ENCODE results near the gene FAM13C. TPM values are rescaled to one million over a fixed set of nuclear protein-coding genes. Genes with fewer than 3 reads are reported as not detected.

The FAM13C gene
- total RNA-seq, 1 experiment from 2014 or later: not detected

- intact Hi-C loops (cut with micrococcal nuclease): no loop called here
- no peaks in the 10 kb centered on the region for H3K9me3 Mint-ChIP-seq (ENCODE audit: unreplicated experiment)
- H3K27ac Mint-ChIP-seq (ENCODE audit: low read depth, unreplicated experiment): no peak overlapping the region
- ChIA-PET POLR2A (interaction anchor here (0.7 kb wide), 1 partner anchor 73 kb away, joined by 3 read pairs; no protein-coding TSS in a partner anchor), CTCF (no interaction called here)
- H3K4me1 Mint-ChIP-seq (ENCODE audit: insufficient read depth, unreplicated experiment): no peaks in the 10 kb centered on the region
- H3K36me3 Mint-ChIP-seq (ENCODE audit: insufficient read depth, unreplicated experiment): no peaks in the 10 kb centered on the region
- no peak for TF ChIP-seq CTCF (IDR thresholded peaks at IDR 0.05; ENCODE audit: unreplicated experiment)
- BruUV-seq (replicated peaks): no TSS peak
- peaks cover 11% of the 10 kb centered on the region for H3K27me3 Mint-ChIP-seq (ENCODE audit: insufficient read depth, unreplicated experiment)
- no peak overlapping the region for H3K4me3 Mint-ChIP-seq (ENCODE audit: unreplicated experiment)
- no peak for DNase-seq (ENCODE audit: unreplicated experiment)
Observed at GRCh38 chr10:59324597-59324996, 37.8 kb downstream of the FAM13C start.

DNA sequence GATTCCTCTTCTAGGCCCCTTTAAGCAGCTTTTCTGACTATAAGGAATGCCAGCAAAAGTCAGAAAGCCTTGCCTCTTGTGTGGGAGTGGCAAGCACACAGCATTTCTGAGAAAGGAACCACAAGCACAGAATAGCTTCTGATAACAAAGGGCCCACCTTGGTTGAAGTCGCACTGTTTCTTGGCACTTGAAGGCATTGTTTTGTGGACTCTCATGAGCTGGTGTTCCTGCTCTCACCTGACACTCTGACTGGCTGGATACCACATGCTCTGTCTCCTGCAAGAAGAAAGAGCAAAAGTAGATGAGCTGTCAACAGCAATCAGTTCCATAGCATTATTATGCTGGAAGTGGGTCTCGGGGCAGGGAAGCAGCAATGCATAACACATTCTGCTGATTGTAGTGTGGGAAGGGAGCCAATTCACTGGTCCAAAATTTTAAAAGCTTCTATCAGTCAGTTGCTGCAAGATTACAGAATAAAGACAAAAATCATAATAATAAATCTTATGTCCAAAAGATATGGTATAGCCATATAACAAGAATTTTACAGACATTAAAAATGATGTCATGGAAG lies 38.4 kb downstream of the FAM13C start:
- Mint-ChIP-seq H3K27ac (ENCODE audit: low read depth, unreplicated experiment) (no peak overlapping the region), H3K4me3 (ENCODE audit: unreplicated experiment) (no peak overlapping the region), H3K27me3 (ENCODE audit: insufficient read depth, unreplicated experiment) (peaks cover 11% of the 10 kb centered on the region), H3K9me3 (ENCODE audit: unreplicated experiment) (no peaks in the 10 kb centered on the region), H3K4me1 (ENCODE audit: insufficient read depth, unreplicated experiment) (no peaks in the 10 kb centered on the region), H3K36me3 (ENCODE audit: insufficient read depth, unreplicated experiment) (no peaks in the 10 kb centered on the region)
- CTCF ChIA-PET: no interaction called here
- no peak for DNase-seq (ENCODE audit: unreplicated experiment)
- BruUV-seq (replicated peaks): no TSS peak
- intact Hi-C loops (cut with micrococcal nuclease): no loop called here
- POLR2A ChIA-PET: interaction anchor here (0.6 kb wide), 1 partner anchor 38 kb away, joined by 3 read pairs; no protein-coding TSS in a partner anchor
- TF ChIP-seq CTCF (IDR thresholded peaks at IDR 0.05; ENCODE audit: unreplicated experiment): no peak

GRCh38 chr10:59323036-59323459 lies 39.3 kb downstream of the FAM13C start:
- TF ChIP-seq CTCF (IDR thresholded peaks at IDR 0.05; ENCODE audit: unreplicated experiment): no peak
- H3K4me3 Mint-ChIP-seq (ENCODE audit: unreplicated experiment): no peak overlapping the region
- H3K27ac Mint-ChIP-seq (ENCODE audit: low read depth, unreplicated experiment): no peak overlapping the region
- POLR2A ChIA-PET: no interaction called here
- no peak for DNase-seq (ENCODE audit: unreplicated experiment)
- H3K27me3 Mint-ChIP-seq (ENCODE audit: insufficient read depth, unreplicated experiment): peaks cover 11% of the 10 kb centered on the region
- intact Hi-C loops (cut with micrococcal nuclease): no loop called here
- no peaks in the 10 kb centered on the region for H3K36me3 Mint-ChIP-seq (ENCODE audit: insufficient read depth, unreplicated experiment)
- no peaks in the 10 kb centered on the region for H3K4me1 Mint-ChIP-seq (ENCODE audit: insufficient read depth, unreplicated experiment)
- CTCF ChIA-PET: interaction anchor here (0.6 to 0.7 kb wide), 2 partner anchors 8 to 14 kb away, joined by 3 to 6 read pairs; no protein-coding TSS in a partner anchor
- H3K9me3 Mint-ChIP-seq (ENCODE audit: unreplicated experiment): no peaks in the 10 kb centered on the region
- no TSS peak for BruUV-seq (replicated peaks)

- no peak for DNase-seq (ENCODE audit: unreplicated experiment)
- Mint-ChIP-seq H3K27me3 (ENCODE audit: insufficient read depth, unreplicated experiment) (peaks cover 11% of the 10 kb centered on the region), H3K27ac (ENCODE audit: low read depth, unreplicated experiment) (no peak overlapping the region), H3K4me1 (ENCODE audit: insufficient read depth, unreplicated experiment) (no peaks in the 10 kb centered on the region), H3K4me3 (ENCODE audit: unreplicated experiment) (no peak overlapping the region), H3K36me3 (ENCODE audit: insufficient read depth, unreplicated experiment) (no peaks in the 10 kb centered on the region), H3K9me3 (ENCODE audit: unreplicated experiment) (no peaks in the 10 kb centered on the region)
- no TSS peak for BruUV-seq (replicated peaks)
- TF ChIP-seq CTCF (IDR thresholded peaks at IDR 0.05; ENCODE audit: unreplicated experiment): no peak
- intact Hi-C loops (cut with micrococcal nuclease): no loop called here
- POLR2A ChIA-PET: no interaction called here
- CTCF ChIA-PET: interaction anchor here (0.7 kb wide), 1 partner anchor 370 kb away, joined by 3 read pairs; no protein-coding TSS in a partner anchor
Observed at GRCh38 chr10:59322131-59322530, 40.2 kb downstream of the FAM13C start.
